SK-N-SH (cell line): Measurements from ENCODE around the gene PODXL.

Experiments
- CTCF ChIP-seq: fragments of 200-600 bp; sonication (generic); IDR thresholded peaks from 2 replicates; pipeline ENCODE4 v1.6.1; 2017; ENCODE audit warnings: antibody characterized with exemption, mild to moderate bottlenecking, moderate library complexity
- IRF3 ChIP-seq: fragments of 150-350 bp; IDR thresholded peaks from 2 replicates; pipeline ENCODE4 v1.6.1; 2016; ENCODE audit warnings: mild to moderate bottlenecking, low read depth, low read length
- MAX ChIP-seq: IDR thresholded peaks from 2 replicates; pipeline ENCODE4 v1.4.0; 2012; ENCODE audit warnings: low read depth
- POLR2AphosphoS5 ChIP-seq: IDR thresholded peaks from 2 replicates; pipeline ENCODE4 v1.6.1; 2012; ENCODE audit warnings: low read depth, low read length
- RAD21 ChIP-seq: IDR thresholded peaks from 2 replicates; pipeline ENCODE4 v1.6.1; 2012; ENCODE audit warnings: mild to moderate bottlenecking, low read length
- SIN3A ChIP-seq: IDR thresholded peaks from 2 replicates; pipeline ENCODE4 v1.6.1; 2012; ENCODE audit warnings: low read depth, mild to moderate bottlenecking, low read length, moderate library complexity, borderline replicate concordance
- YY1 ChIP-seq: IDR thresholded peaks from 2 replicates; pipeline ENCODE4 v1.4.0; 2012; ENCODE audit warnings: low read depth, mild to moderate bottlenecking

GRCh38 chr7:131498237-131498885 lies 58.1 kb downstream of the PODXL start:
- TF ChIP-seq CTCF: no peak
- no peak for TF ChIP-seq SIN3A
- TF ChIP-seq MAX: no peak
- no peak for TF ChIP-seq POLR2AphosphoS5
- no peak for TF ChIP-seq RAD21
- no peak for TF ChIP-seq YY1
- no peak for TF ChIP-seq IRF3
